D341Med (cell line): ENCODE measurements around the gene DYRK1A.

Experiments
- DNase-seq: peaks from one replicate; pipeline ENCODE4 v3.0.0; 2012; ENCODE audit warnings: low spot score

Gene DYRK1A

DNA sequence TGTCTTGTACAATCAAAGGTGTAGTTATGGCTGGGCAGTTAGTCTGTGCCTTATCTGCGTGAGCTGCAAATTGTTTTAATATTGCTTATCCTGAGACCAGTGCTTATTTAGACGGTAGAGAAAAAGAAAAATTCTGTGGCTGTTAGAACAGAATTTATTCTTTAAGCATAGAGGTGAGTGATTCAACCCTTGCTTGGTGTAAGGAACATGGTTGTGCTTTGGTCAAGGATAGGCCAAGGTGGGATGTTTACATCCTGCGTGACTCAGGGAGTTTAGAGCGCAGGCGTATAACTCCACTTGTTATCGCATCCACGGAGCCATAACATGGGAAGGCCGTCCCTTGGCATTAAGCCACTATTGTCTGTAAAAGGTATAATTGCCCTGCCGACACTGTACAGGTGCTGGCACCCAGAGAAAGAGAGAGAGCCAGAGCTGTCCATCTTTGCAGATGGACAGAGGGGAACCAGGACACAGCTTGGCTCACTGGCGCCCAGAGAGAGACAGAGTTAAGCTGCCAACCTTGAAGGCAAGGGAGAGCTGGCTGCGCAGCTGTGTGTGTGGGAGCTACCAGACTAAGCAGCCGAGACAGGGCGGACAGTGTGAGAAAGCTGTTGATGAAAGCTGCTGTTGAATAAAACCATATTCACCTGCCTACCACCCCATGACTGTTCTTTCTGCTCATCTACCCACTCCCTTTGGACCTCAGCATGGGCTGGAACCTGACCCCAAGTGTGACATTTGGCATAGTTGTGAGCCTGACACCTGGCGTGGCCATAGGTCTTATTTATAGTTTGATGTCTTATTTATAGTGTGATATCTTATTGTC is 200.4 kb downstream of the DYRK1A start:
- DNase-seq = no peak

DNA sequence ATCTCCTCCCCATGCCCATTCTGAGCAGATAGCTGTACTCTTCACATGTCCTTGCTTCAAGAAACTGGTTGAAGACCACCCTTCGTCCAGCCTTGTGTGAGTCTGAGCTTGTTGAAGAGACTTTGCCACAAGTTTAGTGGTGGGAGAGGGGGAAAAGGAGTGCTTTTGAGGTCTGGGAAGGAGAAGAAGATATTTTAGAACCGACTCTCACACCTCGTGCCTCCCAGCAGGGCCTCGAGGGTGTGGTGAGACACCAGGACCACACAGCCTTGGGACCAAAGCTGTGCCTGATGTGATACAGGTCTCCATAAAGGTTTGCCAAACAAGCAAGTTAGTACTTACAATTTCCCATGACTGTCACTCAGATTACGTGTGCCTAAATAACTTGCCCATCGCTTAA is 201.8 kb downstream of the DYRK1A start:
- no peak for DNase-seq

DNA sequence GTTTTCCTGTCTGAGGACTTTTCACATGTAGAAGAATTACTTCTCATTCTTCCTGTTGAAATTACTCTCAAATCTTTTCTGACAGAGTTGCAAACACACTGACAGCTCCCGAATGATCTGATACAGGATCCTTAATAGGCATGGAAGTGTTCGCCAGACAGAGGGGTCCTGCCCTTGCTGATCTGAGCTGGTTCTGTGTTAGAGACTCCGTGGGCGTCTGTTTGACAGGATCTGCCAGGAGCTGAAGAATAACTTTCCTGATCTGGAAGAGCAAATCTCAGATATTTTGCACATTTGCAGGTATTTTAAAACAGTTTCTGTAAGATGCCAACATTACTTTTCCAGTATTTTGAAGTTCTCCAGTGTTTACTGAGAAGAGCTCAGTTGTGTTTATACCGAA is 202.3 kb downstream of the DYRK1A start:
- DNase-seq = no peak

DNA sequence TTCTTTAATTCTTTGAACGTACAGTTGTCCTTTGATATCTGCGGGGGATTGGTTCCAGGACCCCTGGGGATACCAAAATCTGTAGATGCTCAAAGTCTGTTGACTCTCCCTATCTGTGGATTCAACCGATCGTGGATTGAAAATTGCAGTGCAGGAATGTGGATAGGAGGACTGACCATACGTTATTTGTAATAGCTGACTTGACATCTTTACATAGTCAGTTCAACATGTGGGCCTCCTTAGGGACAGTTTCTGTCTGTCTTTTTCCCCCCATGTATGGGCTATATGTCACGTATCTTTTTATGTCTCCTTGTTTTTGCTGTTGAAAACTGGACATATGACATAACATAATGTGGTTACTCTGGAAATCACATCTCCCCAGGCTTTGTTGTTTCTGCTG is 204.9 kb downstream of the DYRK1A start:
- no peak for DNase-seq

DNA sequence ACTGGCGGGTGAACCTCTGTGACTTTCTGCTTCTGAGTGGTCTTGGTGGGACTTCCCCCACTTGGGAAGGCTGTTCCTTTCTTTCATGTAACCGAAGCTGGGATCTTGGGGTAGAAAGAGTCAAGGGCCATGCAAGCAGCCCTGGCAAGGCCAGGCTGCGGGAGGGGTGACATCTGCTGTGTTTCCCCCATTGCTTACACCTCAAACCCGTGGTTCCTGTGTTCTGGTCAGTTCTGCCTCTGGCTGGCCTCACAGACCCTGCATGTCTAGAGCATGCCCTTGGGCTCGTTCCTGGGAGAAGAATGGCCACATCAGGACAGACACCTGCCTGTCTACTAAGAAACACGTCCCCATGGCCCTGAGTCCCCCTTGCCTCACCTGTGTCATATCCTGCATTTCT is 207.7 kb downstream of the DYRK1A start:
- no peak for DNase-seq

DNA sequence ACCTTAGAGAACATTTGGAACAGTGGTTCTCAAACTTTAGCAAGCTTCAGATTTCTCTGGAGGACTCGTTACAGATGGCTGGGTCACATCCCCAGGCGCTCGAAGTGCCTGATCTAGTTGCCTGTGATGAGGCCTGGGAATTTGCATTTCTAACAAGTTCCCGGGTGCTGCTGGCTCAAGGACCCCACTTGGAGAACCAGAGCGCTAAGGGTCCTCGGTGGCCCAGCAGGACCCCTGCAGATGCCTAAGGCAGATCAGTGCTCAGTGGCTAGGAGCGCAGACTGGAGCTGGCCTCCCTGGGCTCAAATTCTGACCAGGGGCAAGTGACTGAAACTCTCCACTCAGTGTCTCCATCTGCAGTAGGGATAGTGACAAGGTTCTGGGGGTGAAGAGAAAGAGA is 208.2 kb downstream of the DYRK1A start:
- no peak for DNase-seq

DNA sequence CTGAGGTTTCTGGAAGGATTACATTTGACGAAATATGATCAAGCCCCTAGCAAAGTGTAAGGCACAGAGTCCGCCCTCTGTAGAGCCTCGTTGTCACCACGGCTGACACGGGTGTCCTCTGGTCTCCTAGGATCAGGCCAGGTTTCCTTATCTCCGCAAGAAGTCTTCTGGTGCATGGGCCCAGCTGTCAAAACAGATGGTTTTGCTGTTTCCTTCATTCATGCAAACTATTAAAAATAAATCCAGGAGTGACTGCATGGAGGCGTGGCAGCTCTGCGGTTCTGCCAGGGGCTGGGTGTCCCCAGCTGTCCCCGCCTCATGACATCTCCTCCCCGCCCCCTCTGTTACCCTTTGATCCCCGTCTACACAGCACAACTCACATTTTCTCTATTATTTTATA is 209.0 kb downstream of the DYRK1A start:
- no peak for DNase-seq
